ENCODE measurements around the gene ACIN1.

The ACIN1 gene

GRCh38 chr14:23078692-23079116, 16.2 kb downstream of the ACIN1 start:
- DNase-seq (ENCODE audit: low read depth): peak; percentile 98

- peak; percentile 51 for DNase-seq (ENCODE audit: low read depth)
Observed at GRCh38 chr14:23077962-23078361, 17.0 kb downstream of the ACIN1 start.

- DNase-seq (ENCODE audit: low read depth): no peak
Observed at GRCh38 chr14:23076785-23077408, 18.0 kb downstream of the ACIN1 start.

- DNase-seq (ENCODE audit: low read depth): no peak
Observed at GRCh38 chr14:23074906-23075305, 20.0 kb downstream of the ACIN1 start.

GRCh38 chr14:23071921-23072539, 22.9 kb downstream of the ACIN1 start:
- no peak for DNase-seq (ENCODE audit: low read depth)

- peak; percentile 89 for DNase-seq (ENCODE audit: low read depth)
Observed at GRCh38 chr14:23071244-23071920, 23.6 kb downstream of the ACIN1 start.

GRCh38 chr14:23070262-23071129, 24.4 kb downstream of the ACIN1 start:
- DNase-seq (ENCODE audit: low read depth): no peak

- no peak for DNase-seq (ENCODE audit: low read depth)
Observed at GRCh38 chr14:23069413-23069806, 25.5 kb downstream of the ACIN1 start.

- DNase-seq (ENCODE audit: low read depth): peak; percentile 86
Observed at GRCh38 chr14:23068789-23069412, 26.0 kb downstream of the ACIN1 start.

GRCh38 chr14:23067847-23068788, 26.8 kb downstream of the ACIN1 start:
- DNase-seq (ENCODE audit: low read depth): no peak

GRCh38 chr14:23066855-23067744, 27.8 kb downstream of the ACIN1 start:
- no peak for DNase-seq (ENCODE audit: low read depth)

- DNase-seq (ENCODE audit: low read depth): no peak
Observed at GRCh38 chr14:23066368-23066767, 28.6 kb downstream of the ACIN1 start.

- no peak for DNase-seq (ENCODE audit: low read depth)
Observed at GRCh38 chr14:23063601-23064000, 31.3 kb downstream of the ACIN1 start.

GRCh38 chr14:23062002-23062401, 32.9 kb downstream of the ACIN1 start:
- peak; percentile 67 for DNase-seq (ENCODE audit: low read depth)

- DNase-seq (ENCODE audit: low read depth): no peak
Observed at GRCh38 chr14:23060536-23061260, 34.2 kb downstream of the ACIN1 start.

GRCh38 chr14:23058654-23059504, 36.1 kb downstream of the ACIN1 start:
- no peak for DNase-seq (ENCODE audit: low read depth)

- DNase-seq (ENCODE audit: low read depth): peak; percentile 61
Observed at GRCh38 chr14:23057757-23058653, 36.9 kb downstream of the ACIN1 start.
